Prostate gland (tissue), 2 donors: ENCODE data around the gene KCNJ12.
"Not testable (repeated sequence)": the region's sequence is repeated elsewhere in the genome, so short reads cannot be mapped to it uniquely, and the experiment has no call there.

Source experiments
- CTCF ChIP-seq, 4 experiments: fragments of 200-600 bp in 2 of 4; fragments of 450-650 bp in 2 of 4; sonication (generic) in 2 of 4; IDR thresholded peaks; 1 replicate in 3 of 4; 2 replicates in 1 of 4; pipeline ENCODE4 v1.5.1; 2016 to 2019; ENCODE audit warnings: antibody characterized with exemption in 4 of 4, mild to moderate bottlenecking in 2 of 4, moderate library complexity in 2 of 4
- POLR2A ChIP-seq: fragments of 450-650 bp; IDR thresholded peaks from one replicate; pipeline ENCODE4 v1.6.1; 2016; ENCODE audit warnings: antibody characterized with exemption, mild to moderate bottlenecking
- POLR2AphosphoS5 ChIP-seq: sonication (generic); formaldehyde crosslinking; IDR thresholded peaks from one replicate; pipeline ENCODE4 v1.6.1; 2017; ENCODE audit warnings: antibody characterized with exemption

GRCh38 chr17:21408766-21409300 is 32.7 kb downstream of the KCNJ12 start:
- TF ChIP-seq POLR2AphosphoS5; CTCF (IDR thresholded peaks at IDR 0.05); POLR2A: not testable (repeated sequence)
